HG03457 (cell line): ENCODE results near the gene KRTAP2-1.
"Not testable (repeated sequence)": the region's sequence is repeated elsewhere in the genome, so short reads cannot be mapped to it uniquely, and the experiment has no call there.

ENCODE experiments used
- ATAC-seq: cut with Tn5 transposase; IDR thresholded peaks from one replicate; pipeline ENCODE4 v1.9.1; 2021; ENCODE audit warnings: moderate number of reproducible peaks; ENCODE audit not compliant: unreplicated experiment

The KRTAP2-1 gene

GRCh38 chr17:41058741-41059140 is 11.6 kb upstream of the KRTAP2-1 start:
- ATAC-seq, result no peak

- ATAC-seq, result no peak
These were observed 10.4 kb upstream of the KRTAP2-1 start for GRCh38 chr17:41057547-41057946.

- not testable (repeated sequence) for ATAC-seq
These were observed 8.0 kb upstream of the KRTAP2-1 start, which contains the start of gene KRTAP2-2 for GRCh38 chr17:41055130-41055529. Gene KRTAP2-2, minus strand, starts transcription at chr17:41055230. Its CDS starts 19 bp downstream, at chr17:41055211.

GRCh38 chr17:41054556-41054955 is 7.4 kb upstream of the KRTAP2-1 start:
- ATAC-seq, result not testable (repeated sequence)

- ATAC-seq, result no peak
These were observed 6.9 kb upstream of the KRTAP2-1 start for GRCh38 chr17:41054025-41054424.

- ATAC-seq, result no peak
These were observed 5.5 kb upstream of the KRTAP2-1 start for GRCh38 chr17:41052566-41052965.

DNA sequence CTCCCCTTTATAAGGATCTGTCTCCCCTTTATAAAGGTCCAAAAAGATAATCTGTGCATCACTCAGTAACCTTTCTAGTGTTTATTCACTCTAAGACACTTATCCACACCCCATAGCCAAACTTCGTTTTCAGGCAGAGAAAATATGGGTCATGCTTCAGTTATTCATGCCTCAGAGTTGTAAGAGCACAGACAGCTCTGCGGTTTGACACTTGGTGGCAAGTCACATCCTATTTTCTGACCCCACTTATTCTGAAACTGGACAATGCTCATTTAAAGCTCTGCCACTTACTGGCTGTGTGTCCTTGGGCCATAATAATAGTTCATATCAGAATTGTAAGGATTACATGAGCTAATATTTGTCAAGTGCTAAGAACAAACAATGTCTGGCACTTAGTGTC is 2.0 kb upstream of the KRTAP2-1 start:
- no peak for ATAC-seq

DNA sequence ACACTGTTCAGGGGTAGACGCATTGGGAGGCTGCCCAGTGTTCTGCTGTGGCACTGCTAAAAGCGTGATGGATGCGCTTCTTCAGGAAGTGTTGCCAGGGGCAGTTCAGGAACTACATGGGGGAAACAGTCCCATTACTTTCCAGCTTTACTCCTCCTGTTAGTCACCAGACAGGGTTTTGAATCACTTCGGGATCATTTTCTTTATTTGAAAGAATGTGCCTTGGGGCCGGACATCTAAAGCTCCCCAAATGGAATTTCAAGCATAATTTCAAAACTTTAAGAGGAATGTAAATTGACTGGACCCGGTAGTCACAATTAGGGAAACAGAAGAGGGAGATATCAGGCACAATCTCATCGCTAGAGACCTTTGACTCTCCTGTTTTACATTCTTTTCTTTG is 1.3 kb upstream of the KRTAP2-1 start:
- no peak for ATAC-seq

DNA sequence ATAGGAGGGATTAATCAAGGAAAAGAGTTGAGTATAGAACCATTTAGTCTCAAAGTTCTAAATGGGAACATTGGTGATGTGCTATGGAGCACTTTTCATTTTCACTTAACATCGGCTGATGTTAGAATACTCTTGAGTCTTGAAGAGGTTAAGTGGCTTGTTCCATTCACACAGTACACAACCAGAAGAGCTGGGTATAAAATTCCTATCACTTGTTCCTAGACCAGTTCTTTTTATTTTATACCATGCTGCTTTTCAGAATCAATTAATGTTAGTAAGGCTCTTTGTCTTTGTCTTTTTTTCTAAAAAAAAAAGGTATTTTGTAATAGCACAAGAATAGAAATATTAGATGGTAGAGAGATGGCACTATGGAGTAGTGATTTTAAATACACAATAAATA is 4.2 kb downstream of the KRTAP2-1 start:
- no peak for ATAC-seq

- not testable (repeated sequence) for ATAC-seq
These were observed 6.1 kb downstream of the KRTAP2-1 start, which contains the start of gene KRTAP1-1 for GRCh38 chr17:41040783-41041571. Gene KRTAP1-1, minus strand, starts transcription at chr17:41041450. Its CDS starts 53 bp downstream, at chr17:41041397.

GRCh38 chr17:41037853-41038350 is 9.2 kb downstream of the KRTAP2-1 start:
- ATAC-seq, result no peak

GRCh38 chr17:41034346-41034935 is 12.7 kb downstream of the KRTAP2-1 start, which contains the start of gene KRTAP1-3:
Gene KRTAP1-3, minus strand, starts transcription at chr17:41034874. Its CDS starts 53 bp downstream, at chr17:41034821.
- ATAC-seq, result not testable (repeated sequence)

DNA sequence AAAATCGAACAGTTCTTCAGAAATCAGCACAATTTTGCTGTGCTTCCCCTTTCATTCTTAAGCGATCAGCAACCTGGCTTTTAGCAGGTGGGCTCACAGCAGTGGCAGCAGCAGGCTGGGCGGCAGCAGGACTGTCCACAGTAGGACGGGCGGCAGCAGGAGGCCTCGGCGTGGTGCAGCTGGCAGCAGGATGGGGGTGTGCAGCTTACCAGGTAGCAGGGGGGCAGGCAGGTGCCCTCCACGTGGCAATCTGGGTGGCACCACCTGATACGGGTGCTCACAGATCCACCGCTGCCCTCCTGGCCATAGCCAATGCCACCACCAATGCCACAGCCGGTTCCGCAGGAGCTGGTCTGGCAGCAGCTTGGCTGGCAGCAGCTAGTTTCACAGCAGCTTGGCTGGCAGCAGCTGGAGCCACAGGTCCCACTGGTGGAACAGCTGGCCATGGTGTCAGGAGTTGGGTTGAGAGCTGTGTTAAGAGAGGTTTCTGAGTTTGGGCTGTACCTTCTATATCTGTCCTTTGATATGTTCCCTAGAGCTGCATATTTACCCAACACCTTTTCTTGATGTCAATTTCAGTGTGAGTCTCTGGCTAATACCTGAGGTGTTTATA is 17.4 kb downstream of the KRTAP2-1 start, which contains the start of gene KRTAP1-4:
Gene KRTAP1-4 (minus strand): TSS at position 563 of the 613 bp plus-strand sequence. CDS start 117 bp downstream, at position 446.
- no peak for ATAC-seq

GRCh38 chr17:41026715-41027471 is 20.2 kb downstream of the KRTAP2-1 start, which contains the start of gene KRTAP1-5:
Gene KRTAP1-5, minus strand, starts transcription at chr17:41027208. Its CDS starts 53 bp downstream, at chr17:41027155.
- no peak for ATAC-seq

GRCh38 chr17:41024697-41025096 is 22.4 kb downstream of the KRTAP2-1 start:
- ATAC-seq, result no peak

DNA sequence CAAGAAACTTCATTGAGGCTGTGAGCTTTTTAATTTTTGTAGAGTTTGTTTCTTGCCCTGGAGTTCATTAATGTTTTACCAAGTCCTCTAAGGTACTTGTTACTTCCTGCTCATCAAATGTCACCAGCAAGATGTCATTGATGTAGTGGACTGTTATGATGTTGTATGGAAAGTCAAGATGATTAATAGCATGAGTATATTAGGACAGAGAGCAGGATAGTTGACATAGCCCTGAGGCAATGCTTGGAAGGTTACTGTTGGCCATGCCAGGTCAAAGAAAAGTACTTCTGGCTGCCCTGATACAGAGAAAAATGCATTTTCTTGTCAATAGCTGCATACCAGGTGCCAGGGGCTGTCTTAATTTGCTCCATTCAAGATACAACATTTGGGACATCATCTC is 26.8 kb downstream of the KRTAP2-1 start:
- ATAC-seq, result no peak

- no peak for ATAC-seq
These were observed 27.7 kb downstream of the KRTAP2-1 start for GRCh38 chr17:41019415-41019814.

GRCh38 chr17:41018541-41018940 is 28.6 kb downstream of the KRTAP2-1 start:
- ATAC-seq, result no peak

GRCh38 chr17:41016578-41017215 is 30.4 kb downstream of the KRTAP2-1 start:
- ATAC-seq, result no peak

DNA sequence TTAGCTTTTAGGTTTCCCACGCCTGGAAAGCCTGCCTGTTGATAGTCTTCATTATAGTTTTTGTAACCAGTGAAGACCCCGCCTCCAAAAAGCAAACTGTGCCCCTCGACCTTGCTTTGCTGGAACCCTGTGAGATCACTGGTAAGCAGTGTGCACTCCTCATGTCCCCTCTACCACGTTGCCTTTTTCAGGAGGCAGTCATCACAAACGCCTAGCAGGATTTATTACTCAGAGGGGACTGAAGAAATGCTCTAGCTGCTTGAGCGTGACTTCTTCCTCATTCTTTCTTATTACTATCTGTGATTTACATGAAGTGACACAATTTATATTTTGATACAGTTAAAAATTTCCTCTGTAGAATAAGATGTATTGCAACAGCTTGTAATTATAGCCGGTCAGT is 31.7 kb downstream of the KRTAP2-1 start:
- no peak for ATAC-seq
